Measurements from ENCODE around the gene GGA1. TPM values are rescaled to one million over a fixed set of nuclear protein-coding genes. Genes with fewer than 3 reads are reported as not detected.
A peak's percentile ranks its signal among the peaks of the same experiment; 100 is the strongest.

Gene GGA1
- total and polyA plus RNA-seq, 9 of the 15 experiments (the other 6 are each of a cell fraction or from before 2014, with no cell fraction given) = 1.5 to 69.5 (median 31.6) TPM

DNA sequence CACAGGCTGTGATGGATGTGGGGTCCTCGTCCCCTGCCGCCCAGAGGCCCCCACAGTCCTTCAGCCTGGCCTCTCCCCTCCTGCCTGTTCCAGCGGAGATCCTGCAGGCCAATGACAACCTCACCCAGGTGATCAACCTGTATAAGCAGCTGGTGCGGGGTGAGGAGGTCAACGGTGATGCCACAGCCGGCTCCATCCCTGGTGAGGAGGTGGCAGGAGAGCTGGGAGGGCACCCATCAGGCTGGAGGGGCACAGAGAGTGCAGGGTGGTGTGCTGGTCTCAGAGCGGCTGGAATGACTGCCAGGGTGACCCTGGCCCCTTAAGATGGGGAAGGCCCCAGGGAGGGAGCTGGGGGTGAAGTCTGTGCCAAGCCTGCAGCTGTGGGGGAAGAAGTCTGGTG is 16.2 kb downstream of the GGA1 start:
- Histone ChIP-seq H3K79me2 (ENCODE audit: control insufficient read depth, insufficient read depth, low read length) (no peaks in the 10 kb centered on the region), H3K9me3 (replicated peaks; ENCODE audit: control insufficient read depth, insufficient read depth, low read depth, low read length) (no peaks in the 10 kb centered on the region), H3K36me3 (ENCODE audit: control insufficient read depth, insufficient read depth, low read length) (peaks cover 61% of the 10 kb centered on the region; the same call in 2 of the 3 replicates), H3K9me1 (ENCODE audit: control insufficient read depth, insufficient read depth, low read length) (no peaks in the 10 kb centered on the region), H3K27me3 (ENCODE audit: control insufficient read depth in 2 of 2, insufficient read depth in 2 of 2, low read length in 2 of 2) (no peaks in the 10 kb centered on the region), H3K4me1 (replicated peaks in 1 of 2; ENCODE audit: control insufficient read depth in 2 of 2, insufficient read depth in 2 of 2, low read length in 2 of 2) (peaks cover 0 to 35% of the 10 kb centered on the region in 2 experiments; a peak in 3 of 5 replicates), H4K20me1 (replicated peaks; ENCODE audit: control insufficient read depth, insufficient read depth, low read length) (no peaks in the 10 kb centered on the region), H3K4me3 (no peak overlapping the region), H3K4me2 (ENCODE audit: insufficient read depth, low read length) (no peak overlapping the region), H3K9ac (ENCODE audit: insufficient read depth in 1 of 2, low read depth in 2 of 2, low read length in 2 of 2) (no peak overlapping the region), H2AFZ (ENCODE audit: low read depth, low read length) (no peak overlapping the region), H3K27ac (ENCODE audit: extremely low read depth, low read depth, low read length) (no peak overlapping the region)
- ATAC-seq = no peak
- DNase-seq (ENCODE audit: extremely low read depth in 1 of 4, low spot score in 3 of 4) = no peak
- FAIRE-seq = no peak
- ChIA-PET CTCF (ENCODE audit: low intra/inter-chr PET ratio) (interaction anchor here (0.6 to 0.7 kb wide), 2 partner anchors 24 to 236 kb away, joined by 4 read pairs; no protein-coding TSS in a partner anchor), POLR2A (interaction anchor here (0.5 kb wide), 1 partner anchor 61 kb away, joined by 3 read pairs; the partner anchor contains the start of gene NOL12)
- WGBS (ENCODE audit: insufficient coverage, low coverage, missing lambda C conversion rate) = 89% methylated on average over 4 of the region's 7 CpGs
- in situ Hi-C loops (cut with MboI) = no loop called here
- intact Hi-C loops (cut with micrococcal nuclease) = no loop called here
- no peak for TF ChIP-seq NEUROD1 (IDR thresholded peaks at IDR 0.05; ENCODE audit: borderline replicate concordance, low read depth, low read length, partially characterized antibody)
- no peak for TF ChIP-seq SMC3 (conservative IDR thresholded peaks at IDR 0.05; ENCODE audit: insufficient read depth, low read depth, low read length)
- TF ChIP-seq RBFOX2 (IDR thresholded peaks at IDR 0.05; ENCODE audit: low read depth, low read length) = peak; percentile 19; the same call in 1 of the 2 replicates
- TF ChIP-seq POLR2G (IDR thresholded peaks at IDR 0.05; ENCODE audit: low read depth, low read length) = peak; percentile 32; the same call in 1 of the 2 replicates
- no peak for TF ChIP-seq BHLHE40 (IDR thresholded peaks at IDR 0.05; ENCODE audit: low read length)
- TF ChIP-seq STAT5A (IDR thresholded peaks at IDR 0.05; ENCODE audit: borderline replicate concordance, low read length) = no peak
- TF ChIP-seq FOXP1 (CRISPR knock-in tag; IDR thresholded peaks at IDR 0.05) = no peak
- TF ChIP-seq, protein P1, sequence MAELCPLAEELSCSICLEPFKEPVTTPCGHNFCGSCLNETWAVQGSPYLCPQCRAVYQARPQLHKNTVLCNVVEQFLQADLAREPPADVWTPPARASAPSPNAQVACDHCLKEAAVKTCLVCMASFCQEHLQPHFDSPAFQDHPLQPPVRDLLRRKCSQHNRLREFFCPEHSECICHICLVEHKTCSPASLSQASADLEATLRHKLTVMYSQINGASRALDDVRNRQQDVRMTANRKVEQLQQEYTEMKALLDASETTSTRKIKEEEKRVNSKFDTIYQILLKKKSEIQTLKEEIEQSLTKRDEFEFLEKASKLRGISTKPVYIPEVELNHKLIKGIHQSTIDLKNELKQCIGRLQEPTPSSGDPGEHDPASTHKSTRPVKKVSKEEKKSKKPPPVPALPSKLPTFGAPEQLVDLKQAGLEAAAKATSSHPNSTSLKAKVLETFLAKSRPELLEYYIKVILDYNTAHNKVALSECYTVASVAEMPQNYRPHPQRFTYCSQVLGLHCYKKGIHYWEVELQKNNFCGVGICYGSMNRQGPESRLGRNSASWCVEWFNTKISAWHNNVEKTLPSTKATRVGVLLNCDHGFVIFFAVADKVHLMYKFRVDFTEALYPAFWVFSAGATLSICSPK (IDR thresholded peaks at IDR 0.05; ENCODE audit: borderline replicate concordance) = no peak
- TF ChIP-seq ZNF347 (CRISPR knock-in tag; IDR thresholded peaks at IDR 0.05; ENCODE audit: low read depth) = no peak
- no peak for TF ChIP-seq ZNF282 (CRISPR knock-in tag; IDR thresholded peaks at IDR 0.05)
- no peak for TF ChIP-seq MAX (CRISPR knock-in tag; IDR thresholded peaks at IDR 0.05)
- BruUV-seq (replicated peaks) = no TSS peak

Data from K562 (cell line).